GM12878 (cell line): Measurements from ENCODE around the gene SLAMF1. TPM values are rescaled to one million over a fixed set of nuclear protein-coding genes. Genes with fewer than 3 reads are reported as not detected.
A peak's percentile ranks its signal among the peaks of the same experiment; 100 is the strongest.

Source experiments
- ATF7 ChIP-seq: fragments of 450-650 bp; IDR thresholded peaks from 2 replicates; pipeline ENCODE4 v1.6.1; 2016; ENCODE audit warnings: low read depth, mild to moderate bottlenecking
- CEBPB ChIP-seq, 2 experiments: fragments of 150-350 bp in 1 of 2; IDR thresholded peaks; 2 replicates each; pipeline ENCODE4 v1.6.1; 2012 to 2014; ENCODE audit warnings: low read depth in 2 of 2, low read length in 2 of 2, borderline replicate concordance in 1 of 2, inconsistent platforms in 1 of 2
- CREB1 ChIP-seq: IDR thresholded peaks from 2 replicates; pipeline ENCODE4 v1.6.1; 2012; ENCODE audit warnings: low read depth, mild to moderate bottlenecking, inconsistent platforms
- CREM ChIP-seq: IDR thresholded peaks from 2 replicates; pipeline ENCODE4 v1.6.1; 2014; ENCODE audit warnings: antibody characterized with exemption, low read depth
- EGR1 ChIP-seq, 2 experiments: IDR thresholded peaks; 1 replicate in 1 of 2; 2 replicates in 1 of 2; pipeline ENCODE4 v1.6.1; 2011 to 2012; ENCODE audit warnings: low read depth in 2 of 2, low read length in 2 of 2, borderline replicate concordance in 1 of 2, mild to moderate bottlenecking in 1 of 2, moderate library complexity in 1 of 2
- ETV6 ChIP-seq, 2 experiments: fragments of 450-650 bp in 1 of 2; IDR thresholded peaks in 1 of 2; conservative IDR thresholded peaks in 1 of 2; 2 replicates each; pipeline ENCODE4 v1.6.1; 2014; ENCODE audit warnings: antibody characterized with exemption in 1 of 2, borderline replicate concordance in 1 of 2, low read depth in 1 of 2, mild to moderate bottlenecking in 1 of 2, moderate library complexity in 1 of 2
- IRF3 ChIP-seq: fragments of 450-650 bp; IDR thresholded peaks from 2 replicates; pipeline ENCODE4 v1.6.1; 2014; ENCODE audit warnings: mild to moderate bottlenecking
- MEF2A ChIP-seq: IDR thresholded peaks from 2 replicates; pipeline ENCODE4 v1.6.1; 2011; ENCODE audit warnings: low read depth, mild to moderate bottlenecking, low read length, moderate library complexity; ENCODE audit not compliant: insufficient read depth
- MTA3 ChIP-seq: IDR thresholded peaks from 2 replicates; pipeline ENCODE4 v1.6.1; 2012; ENCODE audit warnings: low read length, inconsistent platforms, borderline replicate concordance
- PML ChIP-seq: IDR thresholded peaks from 2 replicates; pipeline ENCODE4 v1.6.1; 2012; ENCODE audit warnings: low read length, inconsistent platforms
- POU2F2 ChIP-seq: IDR thresholded peaks from 3 replicates; pipeline ENCODE4 v1.6.1; 2011; ENCODE audit warnings: low read depth, mild to moderate bottlenecking, low read length, borderline replicate concordance
- TAF1 ChIP-seq: IDR thresholded peaks from 2 replicates; pipeline ENCODE4 v1.6.1; 2011; ENCODE audit warnings: mild to moderate bottlenecking, low read depth, low read length, borderline replicate concordance
- TARDBP ChIP-seq: IDR thresholded peaks from 2 replicates; pipeline ENCODE4 v1.6.1; 2016; ENCODE audit warnings: borderline replicate concordance
- TCF3 ChIP-seq: IDR thresholded peaks from 2 replicates; pipeline ENCODE4 v1.6.1; 2012; ENCODE audit warnings: low read depth, mild to moderate bottlenecking, low read length, borderline replicate concordance; ENCODE audit not compliant: insufficient read depth
- ZBED1 ChIP-seq: IDR thresholded peaks from 2 replicates; pipeline ENCODE4 v1.6.1; 2016; ENCODE audit warnings: borderline replicate concordance
- ZBTB4 ChIP-seq: fragments of 450-650 bp; formaldehyde crosslinking; IDR thresholded peaks from 2 replicates; pipeline ENCODE4 v1.4.0; 2022; ENCODE audit warnings: mild to moderate bottlenecking, moderate library complexity
- ZNF274 ChIP-seq: IDR thresholded peaks from one replicate; pipeline ENCODE4 v1.8.0; 2011; ENCODE audit not compliant: insufficient read length, insufficient read depth
- ZNF384 ChIP-seq: IDR thresholded peaks from 2 replicates; pipeline ENCODE4 v1.6.1; 2012; ENCODE audit warnings: low read depth, mild to moderate bottlenecking, low read length, improper control_type of control experiment, borderline replicate concordance
- ZSCAN29 ChIP-seq: fragments of 450-650 bp; IDR thresholded peaks from 2 replicates; pipeline ENCODE4 v1.6.1; 2017; ENCODE audit warnings: mild to moderate bottlenecking, moderate library complexity
- polyA plus RNA-seq, 11 experiments: library from polyadenylated mRNA; depleted of rRNA in 4 of 11; unstranded in 6 of 11; stranded (reverse) in 5 of 11; fragments of >200 nt; fragmentation: Nextera tagmentation in 4 of 11; fragmentation: Illumina TruSeq in 1 of 11; extraction: Ambion mirVana in 4 of 11; extraction: Trizol in 1 of 11; gene quantifications; 1 replicate in 1 of 11; 2 replicates in 10 of 11; pipeline versions ENCODE4 v1.2.1 to v1.2.3, GENCODE V29; 2011 to 2016; ENCODE audit warnings: inconsistent platforms in 2 of 11, missing spikeins in 2 of 11, low read depth in 1 of 11
- total RNA-seq, 4 experiments: library from RNA; depleted of rRNA in 3 of 4; stranded (reverse); fragments of >200 nt in 3 of 4; fragmentation: Illumina TruSeq in 1 of 4; extraction: Trizol in 1 of 4; gene quantifications; 2 replicates each; pipeline versions ENCODE4 v1.2.1 to v1.2.3, GENCODE V29; 2013 to 2021
- TF ChIP-seq, protein P1 (sequence below): IDR thresholded peaks from 2 replicates; pipeline ENCODE4 v1.6.1; 2011; ENCODE audit warnings: low read depth, mild to moderate bottlenecking, low read length, moderate library complexity, borderline replicate concordance; ENCODE audit errors: extremely low read depth

Gene SLAMF1
- total and polyA plus RNA-seq, 10 of the 15 experiments (the other 5 are each of a cell fraction or from before 2014, with no cell fraction given) = 87.3 to 260 (median 131) TPM

DNA sequence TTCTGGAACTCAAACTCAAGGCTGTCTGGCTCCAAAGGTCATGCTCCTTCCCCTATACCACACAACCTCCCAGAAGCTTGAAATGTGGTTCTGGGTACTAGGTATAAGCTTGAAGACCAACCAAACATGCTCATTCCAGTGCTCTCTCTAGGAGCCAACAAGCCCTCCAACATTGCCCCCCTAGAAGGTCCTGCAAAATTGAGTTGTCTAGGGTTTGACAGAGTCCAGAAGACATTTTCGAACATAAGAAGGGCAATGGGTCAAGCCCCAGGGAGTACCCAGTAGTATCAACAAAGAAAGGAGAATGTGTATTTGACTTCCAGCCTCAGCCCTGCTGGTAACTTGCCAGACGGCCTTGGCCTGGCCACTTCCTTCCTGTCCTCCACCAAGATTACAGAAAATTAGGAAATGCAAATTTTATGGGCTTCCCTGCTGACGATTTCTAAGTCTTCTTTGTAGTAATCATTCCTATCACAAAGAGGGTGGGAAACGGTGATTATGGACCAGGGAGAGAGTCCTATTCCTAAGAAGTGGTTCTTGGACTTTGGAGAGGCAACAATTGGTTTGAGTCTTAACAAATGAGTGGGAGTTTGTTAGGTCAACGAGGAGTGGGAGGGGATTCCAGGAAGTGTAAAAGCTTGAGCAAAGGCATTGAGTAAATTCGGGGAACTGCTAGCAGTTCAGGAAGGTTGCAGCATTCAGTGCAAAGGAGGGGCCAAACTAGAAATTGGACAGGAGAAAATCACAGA is 18.7 kb upstream of the SLAMF1 start (continued):
- TF ChIP-seq TCF3 = no peak
- TF ChIP-seq, protein P1, sequence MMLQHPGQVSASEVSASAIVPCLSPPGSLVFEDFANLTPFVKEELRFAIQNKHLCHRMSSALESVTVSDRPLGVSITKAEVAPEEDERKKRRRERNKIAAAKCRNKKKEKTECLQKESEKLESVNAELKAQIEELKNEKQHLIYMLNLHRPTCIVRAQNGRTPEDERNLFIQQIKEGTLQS = no peak
- no peak for TF ChIP-seq ZSCAN29
- TF ChIP-seq ETV6 (conservative IDR thresholded peaks at IDR 0.05 in 1 of 2, IDR thresholded peaks at IDR 0.05 in 1 of 2; ENCODE audit: borderline replicate concordance in 1 of 2, low read depth in 1 of 2) = peak in 1 of 2 experiments; percentile 100; a peak in 2 of 4 replicates
- TF ChIP-seq ZBED1 = 0 out of 2 replicates have a peak, but pooled peaks have one; percentile 64
- peak; percentile 54; the same call in 1 of the 2 replicates for TF ChIP-seq PML
- 0 out of 3 replicates have a peak, but pooled peaks of 1 of the 2 experiments have one; percentile 41 for TF ChIP-seq EGR1 (IDR thresholded peaks at IDR 0.05; ENCODE audit: borderline replicate concordance in 1 of 2, low read depth in 2 of 2, low read length in 2 of 2)
- TF ChIP-seq ATF7 = peak; percentile 27; the same call in 1 of the 2 replicates
- no peak for TF ChIP-seq ZBTB4 (CRISPR knock-in tag)
- peak; percentile 49; the same call in 1 of the 2 replicates for TF ChIP-seq MTA3
- TF ChIP-seq CREM = peak; percentile 17; the same call in 1 of the 2 replicates
- TF ChIP-seq MEF2A = no peak
- TF ChIP-seq CEBPB (IDR thresholded peaks at IDR 0.05; ENCODE audit: borderline replicate concordance in 1 of 2, low read depth in 2 of 2, low read length in 2 of 2) = peak in 1 of 2 experiments; percentile 61; a peak in 1 of 4 replicates
- no peak for TF ChIP-seq ZNF384
- 0 out of 2 replicates have a peak, but pooled peaks have one; percentile 11 for TF ChIP-seq CREB1
- TF ChIP-seq TARDBP = no peak
- no peak for TF ChIP-seq IRF3
- no peak for TF ChIP-seq TAF1
- no peak for TF ChIP-seq ZNF274
- TF ChIP-seq POU2F2 = peak; percentile 78; the same call in 2 of the 3 replicates
